ENCODE results near the gene CXCR6. TPM values are rescaled to one million over a fixed set of nuclear protein-coding genes. Genes with fewer than 3 reads are reported as not detected.

Gene CXCR6
- total RNA-seq, 4 donors from 2014 or later: 0.44 to 1.6 (median 0.72) TPM; not detected in 1

DNA sequence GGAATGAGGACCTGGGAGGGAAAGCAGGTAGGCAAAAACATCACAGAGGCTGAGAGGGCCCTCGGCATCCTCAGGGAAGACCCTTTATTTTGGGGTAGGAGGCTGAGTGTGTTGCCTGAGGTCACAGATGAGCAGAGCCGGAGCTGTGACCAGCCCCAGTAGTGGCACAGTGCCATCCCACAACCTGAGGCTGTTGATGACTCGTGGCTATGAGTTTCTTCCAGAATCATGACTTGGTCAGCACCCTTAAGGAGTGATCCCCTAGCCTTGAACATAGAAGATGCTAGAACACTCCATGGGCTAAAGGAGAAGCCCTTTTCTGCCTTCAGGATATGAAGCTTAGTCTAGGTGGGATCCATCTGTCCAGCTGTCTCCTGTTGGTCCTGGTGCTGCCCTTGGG is 19.5 kb upstream of the CXCR6 start:
- no peak overlapping the region for H3K4me3 ChIP-seq (ENCODE audit: low read depth, poor library complexity, severe bottlenecking)
- 66 to 70% methylated on average over 3 of the region's 3 CpGs for WGBS, 2 donors
- TF ChIP-seq, protein P1, sequence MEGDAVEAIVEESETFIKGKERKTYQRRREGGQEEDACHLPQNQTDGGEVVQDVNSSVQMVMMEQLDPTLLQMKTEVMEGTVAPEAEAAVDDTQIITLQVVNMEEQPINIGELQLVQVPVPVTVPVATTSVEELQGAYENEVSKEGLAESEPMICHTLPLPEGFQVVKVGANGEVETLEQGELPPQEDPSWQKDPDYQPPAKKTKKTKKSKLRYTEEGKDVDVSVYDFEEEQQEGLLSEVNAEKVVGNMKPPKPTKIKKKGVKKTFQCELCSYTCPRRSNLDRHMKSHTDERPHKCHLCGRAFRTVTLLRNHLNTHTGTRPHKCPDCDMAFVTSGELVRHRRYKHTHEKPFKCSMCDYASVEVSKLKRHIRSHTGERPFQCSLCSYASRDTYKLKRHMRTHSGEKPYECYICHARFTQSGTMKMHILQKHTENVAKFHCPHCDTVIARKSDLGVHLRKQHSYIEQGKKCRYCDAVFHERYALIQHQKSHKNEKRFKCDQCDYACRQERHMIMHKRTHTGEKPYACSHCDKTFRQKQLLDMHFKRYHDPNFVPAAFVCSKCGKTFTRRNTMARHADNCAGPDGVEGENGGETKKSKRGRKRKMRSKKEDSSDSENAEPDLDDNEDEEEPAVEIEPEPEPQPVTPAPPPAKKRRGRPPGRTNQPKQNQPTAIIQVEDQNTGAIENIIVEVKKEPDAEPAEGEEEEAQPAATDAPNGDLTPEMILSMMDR (IDR thresholded peaks at IDR 0.05): no peak
- TF ChIP-seq POLR2A (IDR thresholded peaks at IDR 0.05): no peak
- intact Hi-C loops (cut with DNase I; ENCODE audit: low total_unique reads): loop anchor here (5.0 kb wide), 1 partner anchor 161 kb away; no protein-coding TSS in a partner anchor
- DNase-seq (ENCODE audit: low spot score in 2 of 2): no peak

DNA sequence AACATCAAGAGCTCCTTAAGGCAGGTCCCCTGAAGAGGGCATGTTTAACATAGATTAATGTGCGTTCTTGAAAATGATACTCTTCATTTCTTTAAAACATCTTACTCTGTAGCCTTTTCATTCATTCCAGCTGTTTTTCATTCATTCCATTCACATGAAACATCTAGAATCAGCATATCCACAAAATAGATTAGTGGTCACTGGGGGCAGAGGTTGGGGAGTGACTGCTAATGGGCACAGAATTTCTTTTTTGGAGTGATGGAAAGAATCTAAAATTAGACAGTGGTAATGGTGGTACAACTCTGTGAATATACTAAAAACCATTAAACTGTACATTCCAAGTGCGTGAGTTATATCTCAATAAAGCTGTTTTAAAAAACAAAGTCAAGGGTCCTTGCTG is 15.4 kb upstream of the CXCR6 start:
- no peak for TF ChIP-seq POLR2A (IDR thresholded peaks at IDR 0.05)
- TF ChIP-seq, protein P1 (IDR thresholded peaks at IDR 0.05): no peak
- no peak for DNase-seq (ENCODE audit: low spot score in 2 of 2)
- intact Hi-C loops (cut with DNase I; ENCODE audit: low total_unique reads): no loop called here
- WGBS, 2 donors: 90 to 94% methylated on average over 2 of the region's 2 CpGs
- H3K4me3 ChIP-seq (ENCODE audit: low read depth, poor library complexity, severe bottlenecking): no peak overlapping the region

DNA sequence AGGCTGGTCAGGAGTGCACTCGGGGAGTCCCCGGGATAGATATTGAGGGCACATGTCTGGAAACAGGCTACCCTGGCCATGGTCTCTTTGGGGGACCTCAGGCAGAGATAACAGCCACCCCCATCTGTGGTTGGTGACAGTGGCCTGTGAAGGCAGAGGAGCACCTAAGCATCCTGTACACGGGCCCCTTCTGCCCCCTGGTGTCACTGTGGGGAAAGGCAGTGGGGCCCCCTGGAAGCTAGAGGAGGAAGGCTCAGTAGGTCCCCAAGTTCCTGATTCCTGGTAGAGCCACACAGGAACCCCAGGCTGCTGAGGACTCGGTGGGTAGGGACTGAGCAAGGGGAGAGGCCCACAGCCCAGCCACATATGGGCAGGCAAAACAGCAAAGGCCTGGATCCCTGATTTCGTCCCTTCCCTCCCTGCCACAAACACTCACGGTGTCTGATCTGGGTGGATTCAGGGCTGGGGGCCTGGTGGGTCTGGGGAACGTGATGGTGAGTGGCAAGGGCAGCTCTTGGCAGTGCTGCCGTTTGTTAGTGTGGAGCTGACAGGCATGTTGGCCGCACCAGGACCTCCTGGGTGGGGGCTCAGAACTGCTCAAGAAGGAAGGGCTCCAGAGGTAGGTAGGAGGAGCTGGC is 14.1 kb upstream of the CXCR6 start:
- TF ChIP-seq POLR2A (IDR thresholded peaks at IDR 0.05): no peak
- TF ChIP-seq, protein P1 (IDR thresholded peaks at IDR 0.05): no peak
- intact Hi-C loops (cut with DNase I; ENCODE audit: low total_unique reads): no loop called here
- no peak for DNase-seq (ENCODE audit: low spot score in 2 of 2)
- 80 to 81% methylated on average over 9 of the region's 9 CpGs for WGBS, 2 donors
- H3K4me3 ChIP-seq (ENCODE audit: low read depth, poor library complexity, severe bottlenecking): no peak overlapping the region

DNA sequence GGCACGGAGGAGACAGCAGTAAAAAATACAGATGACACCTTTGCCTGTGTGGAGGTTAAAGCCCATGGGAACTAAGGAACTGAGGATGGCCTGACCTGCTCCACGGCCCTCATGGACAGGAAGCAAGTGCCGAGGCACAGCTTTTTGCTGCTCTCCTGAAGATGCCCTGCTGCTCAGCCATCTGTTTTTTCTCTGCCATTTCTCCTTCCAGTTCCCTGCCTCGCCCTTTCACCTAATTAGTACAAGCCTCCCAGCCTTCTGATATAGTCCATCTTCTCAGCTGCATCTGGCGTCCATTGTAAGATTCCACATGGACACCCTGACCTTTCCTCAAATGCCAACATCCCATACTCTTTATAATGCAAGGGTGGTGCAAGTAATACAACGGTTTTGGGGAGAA is 11.8 kb upstream of the CXCR6 start:
- no peak for TF ChIP-seq POLR2A (IDR thresholded peaks at IDR 0.05)
- TF ChIP-seq, protein P1 (IDR thresholded peaks at IDR 0.05): no peak
- intact Hi-C loops (cut with DNase I; ENCODE audit: low total_unique reads): loop anchor here (10.0 kb wide), 1 partner anchor 443 kb away; the partner anchor contains the start of gene CCR5
- DNase-seq (ENCODE audit: low spot score in 2 of 2): no peak
- no peak overlapping the region for H3K4me3 ChIP-seq (ENCODE audit: low read depth, poor library complexity, severe bottlenecking)
- WGBS, 2 donors: 83 to 92% methylated on average over 6 of the region's 6 CpGs

DNA sequence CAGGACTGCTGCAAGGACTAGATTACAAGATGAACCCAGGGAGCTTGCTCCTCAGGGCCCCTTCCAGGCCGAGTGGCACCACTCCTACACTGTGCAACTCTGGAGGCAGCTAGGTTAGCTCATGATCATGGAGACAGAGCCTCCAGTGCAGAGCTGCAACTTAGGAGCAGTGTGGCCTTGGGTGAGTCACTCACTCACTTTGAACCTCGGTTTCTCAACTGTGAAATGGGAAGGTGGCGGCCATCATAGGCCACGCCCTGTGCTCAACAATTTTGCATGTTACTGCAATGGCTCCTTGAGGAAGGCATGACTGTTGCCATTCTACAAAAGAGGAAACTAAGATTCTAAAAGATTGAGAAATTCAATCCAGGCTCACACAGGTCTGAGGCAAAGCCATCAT is 11.2 kb upstream of the CXCR6 start:
- WGBS, 2 donors: 90% methylated on average over 4 of the region's 4 CpGs
- peak in 1 of 2 donors; percentile 37 for DNase-seq (ENCODE audit: low spot score in 2 of 2)
- H3K4me3 ChIP-seq (ENCODE audit: low read depth, poor library complexity, severe bottlenecking): no peak overlapping the region
- TF ChIP-seq POLR2A (IDR thresholded peaks at IDR 0.05): no peak
- TF ChIP-seq, protein P1 (IDR thresholded peaks at IDR 0.05): no peak
- intact Hi-C loops (cut with DNase I; ENCODE audit: low total_unique reads): loop anchor here (10.0 kb wide), 1 partner anchor 443 kb away; the partner anchor contains the start of gene CCR5

Measured in lower leg skin (tissue), 4 donors.